ENCODE measurements around the gene ADAMTSL1.

The ADAMTSL1 gene

GRCh38 chr9:18718393-18718792, 244.4 kb downstream of the ADAMTSL1 start:
- no peak overlapping the region for H3K27ac ChIP-seq
- no peak for DNase-seq (ENCODE audit: low read depth, low spot score)

- no peak for DNase-seq (ENCODE audit: low read depth, low spot score)
- H3K27ac ChIP-seq, result no peak overlapping the region
These were observed 245.0 kb downstream of the ADAMTSL1 start for GRCh38 chr9:18718932-18719331.

DNA sequence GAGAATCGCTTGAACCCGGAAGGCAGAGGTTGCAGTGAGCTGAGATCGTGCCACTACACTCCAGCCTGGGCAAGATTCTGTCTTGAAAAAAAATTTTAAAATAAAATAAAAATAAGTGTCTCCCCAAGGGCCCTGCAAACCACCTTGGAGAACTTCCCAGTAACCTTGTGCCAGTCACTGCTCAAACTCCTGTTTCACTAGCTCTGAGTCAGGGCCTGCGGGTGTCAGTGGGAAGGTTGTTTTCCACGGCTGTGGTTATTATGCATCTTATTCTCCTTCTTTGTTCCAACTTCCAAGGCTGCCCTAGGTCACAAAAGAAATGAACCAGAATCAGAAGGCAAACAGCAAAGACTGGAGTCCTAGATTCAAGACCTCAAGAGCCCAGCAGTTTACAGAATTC, 246.7 kb downstream of the ADAMTSL1 start:
- DNase-seq (ENCODE audit: low read depth, low spot score), result no peak
- no peak overlapping the region for H3K27ac ChIP-seq

DNA sequence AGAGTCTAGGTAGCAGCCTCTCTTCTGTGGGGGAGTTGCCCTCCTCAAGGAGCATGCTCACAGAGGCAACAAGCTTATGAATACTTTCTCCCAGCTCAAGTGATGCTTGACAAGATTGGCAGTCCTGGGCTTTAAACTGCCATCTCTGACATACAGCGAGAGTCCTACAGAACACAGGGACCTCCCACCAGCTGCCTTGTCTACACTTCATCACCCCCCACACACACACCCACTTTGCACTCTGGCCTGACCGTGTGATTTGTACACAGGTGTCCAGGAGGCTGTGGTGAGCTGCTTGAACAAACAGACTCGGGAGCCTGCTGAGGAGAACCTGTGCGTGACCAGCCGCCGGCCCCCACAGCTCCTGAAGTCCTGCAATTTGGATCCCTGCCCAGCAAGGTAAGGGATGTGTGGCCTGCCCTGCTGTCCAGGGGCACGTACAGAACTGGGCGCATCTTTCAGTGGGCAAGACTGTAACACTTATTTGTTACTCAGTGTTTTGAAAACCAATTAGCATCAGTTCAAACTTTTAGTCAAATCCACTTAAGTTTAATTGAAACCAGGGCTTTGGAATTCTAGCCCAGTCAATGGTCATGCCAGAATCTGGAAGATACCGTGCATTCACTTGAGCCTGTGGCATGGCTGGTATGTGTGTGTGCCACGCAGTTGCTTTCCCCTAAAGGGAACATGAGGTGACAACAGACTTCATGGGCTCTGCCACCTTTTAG, 247.5 kb downstream of the ADAMTSL1 start:
- H3K27ac ChIP-seq, result no peak overlapping the region
- no peak for DNase-seq (ENCODE audit: low read depth, low spot score)

DNA sequence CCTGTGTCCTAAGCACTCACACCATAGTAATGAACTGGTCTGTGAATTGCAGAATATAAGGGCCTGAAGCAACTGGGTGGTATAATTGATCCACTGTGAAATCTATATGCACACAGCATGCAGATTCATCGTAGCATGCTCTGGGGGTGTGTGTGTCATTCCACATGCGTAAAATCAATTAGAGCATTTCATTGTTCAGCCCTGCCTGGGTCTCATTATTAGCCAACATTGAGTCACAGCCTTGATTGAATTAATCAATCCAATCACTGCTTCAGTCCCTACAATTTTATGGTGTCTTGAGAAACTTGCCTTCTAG, 248.0 kb downstream of the ADAMTSL1 start:
- no peak for DNase-seq (ENCODE audit: low read depth, low spot score)
- H3K27ac ChIP-seq, result no peak overlapping the region

DNA sequence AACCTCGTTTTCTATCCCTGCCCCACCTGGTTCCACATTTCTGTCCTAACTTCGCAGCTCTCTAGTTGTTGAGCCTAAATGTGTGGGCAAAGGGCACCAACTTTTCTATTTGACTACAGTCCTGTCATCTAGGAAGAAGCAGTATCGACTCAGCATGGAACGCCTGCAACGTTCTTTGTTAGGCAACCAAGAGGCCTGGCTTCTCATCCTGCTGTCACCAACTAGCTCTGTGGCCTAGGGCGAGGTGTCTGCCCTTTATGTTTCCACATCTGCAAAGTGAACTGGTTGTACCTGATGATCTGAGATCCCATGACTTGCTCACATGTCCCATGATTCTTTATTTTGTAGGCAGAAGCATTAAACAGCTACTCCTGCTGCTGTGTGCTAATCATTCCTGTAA, 248.9 kb downstream of the ADAMTSL1 start:
- no peak overlapping the region for H3K27ac ChIP-seq
- no peak for DNase-seq (ENCODE audit: low read depth, low spot score)

DNA sequence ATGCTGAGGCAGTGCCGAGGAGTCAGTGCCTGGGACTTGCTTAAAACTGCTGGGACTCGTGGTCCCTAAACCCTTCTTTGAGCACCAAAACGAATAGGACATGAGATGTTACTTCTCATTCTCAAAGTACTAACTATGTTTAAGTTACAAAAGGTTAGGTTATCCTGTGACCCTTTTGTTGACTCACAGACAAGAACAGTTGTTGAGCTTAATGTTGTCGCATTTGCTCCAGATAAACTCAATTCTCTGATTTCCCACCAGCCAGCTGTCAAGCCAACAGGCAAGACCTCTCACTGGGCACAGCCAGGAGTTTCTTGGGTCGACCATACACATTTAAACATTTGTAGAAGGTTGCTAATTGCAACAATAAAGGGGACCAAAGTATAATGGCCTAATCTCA, 249.4 kb downstream of the ADAMTSL1 start:
- no peak overlapping the region for H3K27ac ChIP-seq
- DNase-seq (ENCODE audit: low read depth, low spot score), result no peak

- H3K27ac ChIP-seq, result no peak overlapping the region
These were observed 252.6 kb downstream of the ADAMTSL1 start for GRCh38 chr9:18726546-18726945.

DNA sequence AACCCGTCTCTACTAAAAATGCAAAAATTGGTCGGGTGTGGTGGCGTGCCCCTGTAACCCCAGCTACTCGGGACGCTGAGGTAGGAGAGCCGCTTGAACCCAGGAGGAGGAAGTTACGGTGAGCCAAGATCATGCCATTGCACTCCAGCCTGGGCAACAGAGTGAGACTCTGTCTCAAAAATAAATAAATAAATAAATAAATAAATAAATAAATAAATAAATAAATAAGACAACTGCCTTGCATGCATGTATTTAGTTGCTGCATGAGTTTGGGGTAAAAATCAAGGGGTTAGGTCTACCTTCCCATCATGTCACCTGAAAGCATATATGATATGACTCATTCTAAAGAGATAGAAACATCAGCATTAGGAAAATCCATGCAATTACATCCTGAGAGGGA, 254.0 kb downstream of the ADAMTSL1 start:
- no peak for DNase-seq (ENCODE audit: low read depth, low spot score)
- H3K27ac ChIP-seq, result no peak overlapping the region

More at GRCh38 chr9:18726546-18726945, 252.6 kb downstream of the ADAMTSL1 start:
- DNase-seq (ENCODE audit: low read depth, low spot score), result no peak

DNA sequence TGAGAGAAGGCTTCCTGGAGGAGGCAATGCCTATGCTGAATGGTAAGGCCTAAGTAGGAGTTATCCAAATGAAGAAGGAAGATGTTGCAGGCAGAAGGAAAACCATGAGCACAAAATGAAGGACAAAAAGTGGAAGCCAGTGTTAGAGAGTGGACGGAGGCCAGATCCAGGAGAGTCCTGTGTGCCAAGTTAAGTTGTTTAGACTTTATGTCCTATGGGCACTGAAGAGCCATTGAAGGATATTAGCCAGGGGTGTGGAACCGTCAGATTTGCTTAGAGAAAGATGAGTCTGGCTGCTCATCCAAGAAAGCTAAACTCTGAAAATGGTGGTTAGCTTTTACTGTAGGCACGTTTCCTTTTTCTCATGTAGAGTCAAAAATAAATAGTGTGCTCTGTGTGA, 254.7 kb downstream of the ADAMTSL1 start:
- H3K27ac ChIP-seq, result no peak overlapping the region
- DNase-seq (ENCODE audit: low read depth, low spot score), result no peak

- H3K27ac ChIP-seq, result no peak overlapping the region
- no peak for DNase-seq (ENCODE audit: low read depth, low spot score)
These were observed 256.3 kb downstream of the ADAMTSL1 start for GRCh38 chr9:18730241-18730640.

DNA sequence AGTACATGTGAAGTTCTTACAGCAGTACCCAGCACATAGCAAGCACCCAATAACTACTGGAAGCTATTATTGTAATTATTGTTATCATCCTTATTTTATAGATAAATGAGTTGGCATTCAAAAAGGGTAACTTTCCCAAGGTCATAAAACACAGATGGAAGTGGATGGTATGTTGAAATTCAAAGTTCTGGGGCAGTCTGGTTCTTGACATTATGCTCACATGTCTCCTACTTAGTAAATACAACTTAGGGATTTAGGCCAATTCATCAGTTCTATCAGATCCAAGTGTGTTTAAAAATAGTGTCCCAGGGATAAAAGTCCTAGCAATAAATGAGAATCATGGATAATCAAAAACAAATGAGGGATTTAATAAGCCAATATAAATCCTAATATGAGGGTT, 265.2 kb downstream of the ADAMTSL1 start:
- DNase-seq (ENCODE audit: low read depth, low spot score), result no peak
- no peak overlapping the region for H3K27ac ChIP-seq

DNA sequence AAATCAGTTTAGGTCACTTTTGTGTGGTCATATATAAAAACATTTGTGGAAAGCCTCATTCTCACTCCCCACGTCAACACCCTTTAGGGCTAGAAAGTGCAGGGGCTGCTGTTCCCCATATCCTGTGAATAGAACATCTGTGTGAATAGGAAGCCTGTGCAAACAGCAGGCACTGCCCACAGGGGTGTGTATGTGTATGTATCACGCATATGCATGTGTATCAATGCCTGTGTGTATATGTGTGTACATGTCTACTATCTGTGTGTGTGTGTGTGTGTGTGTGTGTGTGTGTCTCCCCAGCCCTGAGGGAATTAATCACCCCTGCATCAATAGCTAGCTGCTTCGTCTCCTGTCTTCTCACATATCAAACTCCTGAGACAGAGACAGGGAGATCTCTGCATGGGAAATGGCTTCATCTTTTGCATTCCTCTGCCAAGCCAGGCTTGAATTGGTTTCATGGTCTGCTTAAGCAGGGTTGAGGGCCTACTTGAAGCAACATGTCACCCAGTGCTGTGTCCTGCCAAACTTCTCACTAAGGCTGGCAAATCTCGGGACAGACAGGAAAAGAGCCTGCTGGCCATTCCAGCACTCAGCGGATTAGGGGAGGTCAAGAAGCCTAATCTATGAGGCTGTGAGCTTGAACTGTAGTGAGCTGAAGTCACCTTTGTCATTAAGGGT, 265.8 kb downstream of the ADAMTSL1 start:
- no peak for DNase-seq (ENCODE audit: low read depth, low spot score)
- no peak overlapping the region for H3K27ac ChIP-seq

- H3K27ac ChIP-seq, result no peak overlapping the region
- DNase-seq (ENCODE audit: low read depth, low spot score), result no peak
These were observed 267.4 kb downstream of the ADAMTSL1 start for GRCh38 chr9:18741359-18741758.

DNA sequence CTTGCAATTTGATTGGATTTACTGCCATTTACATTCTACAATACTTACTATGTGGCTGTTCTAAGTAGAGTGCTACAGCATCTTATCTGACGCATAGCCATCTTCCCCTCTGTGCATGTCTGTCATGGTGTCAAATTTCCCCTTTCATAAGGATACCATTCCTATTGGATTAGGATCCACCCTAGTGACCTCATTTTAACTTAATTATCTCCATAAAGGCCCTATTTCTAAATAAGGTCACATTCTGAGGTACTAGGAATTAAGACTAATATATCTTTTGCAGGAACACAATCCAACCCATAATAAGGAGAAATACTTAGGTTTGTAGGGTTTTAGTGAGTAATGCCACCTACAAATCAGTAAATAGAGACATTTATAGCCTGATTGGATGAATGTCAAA, 268.0 kb downstream of the ADAMTSL1 start:
- DNase-seq (ENCODE audit: low read depth, low spot score), result no peak
- H3K27ac ChIP-seq, result no peak overlapping the region

GRCh38 chr9:18743421-18743820, 269.5 kb downstream of the ADAMTSL1 start:
- no peak for DNase-seq (ENCODE audit: low read depth, low spot score)
- no peak overlapping the region for H3K27ac ChIP-seq

DNA sequence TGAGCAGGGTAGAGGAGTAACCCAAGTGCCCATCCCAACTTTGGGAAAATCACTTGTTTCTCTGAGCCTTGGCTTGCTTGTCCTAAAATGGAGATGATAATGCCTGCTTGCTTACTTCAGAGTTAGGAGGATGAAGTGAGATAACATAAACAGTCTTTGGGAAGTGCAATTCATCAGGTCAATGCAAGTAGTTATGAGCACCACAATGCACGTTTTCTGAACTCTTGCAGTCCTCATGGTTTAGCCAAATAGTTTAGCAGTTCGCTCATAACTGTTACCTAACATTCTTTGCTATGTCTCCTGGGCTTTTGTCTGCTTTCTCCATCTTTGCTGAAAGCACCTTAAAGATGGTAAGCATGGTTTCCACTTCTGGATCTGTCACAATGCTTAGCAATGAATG, 270.0 kb downstream of the ADAMTSL1 start:
- no peak overlapping the region for H3K27ac ChIP-seq
- no peak for DNase-seq (ENCODE audit: low read depth, low spot score)

GRCh38 chr9:18745710-18746109, 271.8 kb downstream of the ADAMTSL1 start:
- no peak for DNase-seq (ENCODE audit: low read depth, low spot score)
- no peak overlapping the region for H3K27ac ChIP-seq

GRCh38 chr9:18746631-18747030, 272.7 kb downstream of the ADAMTSL1 start:
- no peak overlapping the region for H3K27ac ChIP-seq
- no peak for DNase-seq (ENCODE audit: low read depth, low spot score)

DNA sequence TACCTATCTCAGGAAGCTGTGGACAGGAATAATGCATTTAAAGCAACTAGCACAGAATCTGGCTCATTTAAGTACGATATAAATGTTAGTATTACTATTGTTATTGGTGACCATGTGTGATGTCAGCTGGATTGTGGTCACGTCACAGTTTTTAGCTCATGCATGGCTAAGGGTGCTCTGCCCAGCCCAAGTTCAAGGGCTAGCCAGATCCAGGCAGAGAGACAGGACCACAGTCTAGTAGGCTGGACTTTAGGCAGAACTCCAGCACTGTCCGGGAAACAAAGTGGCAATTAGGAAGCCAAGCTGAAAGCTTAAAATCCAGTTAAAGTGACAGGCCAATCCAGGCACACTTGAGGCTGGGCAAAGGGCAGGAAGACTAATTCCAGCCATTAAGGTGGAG, 273.6 kb downstream of the ADAMTSL1 start:
- no peak overlapping the region for H3K27ac ChIP-seq
- no peak for DNase-seq (ENCODE audit: low read depth, low spot score)

DNA sequence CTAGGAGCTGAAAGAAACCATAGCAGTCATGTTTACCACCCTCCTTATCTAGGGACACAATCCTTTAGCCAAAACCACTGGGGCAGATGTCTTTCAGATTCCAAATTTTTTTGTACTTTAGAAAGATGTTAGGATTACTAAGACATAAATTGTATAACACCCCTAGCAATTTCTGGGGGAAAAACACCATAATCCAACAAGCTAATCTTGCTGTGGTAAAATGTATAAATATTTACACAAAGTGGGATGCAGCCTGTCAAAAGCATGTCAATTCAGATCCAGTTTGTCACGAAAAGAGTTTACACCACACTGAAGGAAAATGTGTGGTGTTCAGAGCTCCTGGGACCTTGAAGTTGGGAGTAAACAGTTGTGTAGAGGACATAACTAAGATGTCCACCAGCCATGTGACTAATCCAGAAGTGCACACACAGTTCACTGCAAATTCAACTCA, 274.3 kb downstream of the ADAMTSL1 start:
- no peak for DNase-seq (ENCODE audit: low read depth, low spot score)
- no peak overlapping the region for H3K27ac ChIP-seq

- no peak overlapping the region for H3K27ac ChIP-seq
- no peak for DNase-seq (ENCODE audit: low read depth, low spot score)
These were observed 275.8 kb downstream of the ADAMTSL1 start for GRCh38 chr9:18749711-18750110.

Measured in epithelial cell of prostate (primary cell).